GM18517 (cell line): ENCODE data around the gene RSRP1.
"Not testable (repeated sequence)": the region's sequence is repeated elsewhere in the genome, so short reads cannot be mapped to it uniquely, and the experiment has no call there.

Source experiments
- ATAC-seq: cut with Tn5 transposase; IDR thresholded peaks from one replicate; pipeline ENCODE4 v1.9.1; 2021; ENCODE audit warnings: mild to moderate bottlenecking, moderate library complexity; ENCODE audit not compliant: unreplicated experiment

The RSRP1 gene, protein sequence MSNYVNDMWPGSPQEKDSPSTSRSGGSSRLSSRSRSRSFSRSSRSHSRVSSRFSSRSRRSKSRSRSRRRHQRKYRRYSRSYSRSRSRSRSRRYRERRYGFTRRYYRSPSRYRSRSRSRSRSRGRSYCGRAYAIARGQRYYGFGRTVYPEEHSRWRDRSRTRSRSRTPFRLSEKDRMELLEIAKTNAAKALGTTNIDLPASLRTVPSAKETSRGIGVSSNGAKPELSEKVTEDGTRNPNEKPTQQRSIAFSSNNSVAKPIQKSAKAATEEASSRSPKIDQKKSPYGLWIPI

DNA sequence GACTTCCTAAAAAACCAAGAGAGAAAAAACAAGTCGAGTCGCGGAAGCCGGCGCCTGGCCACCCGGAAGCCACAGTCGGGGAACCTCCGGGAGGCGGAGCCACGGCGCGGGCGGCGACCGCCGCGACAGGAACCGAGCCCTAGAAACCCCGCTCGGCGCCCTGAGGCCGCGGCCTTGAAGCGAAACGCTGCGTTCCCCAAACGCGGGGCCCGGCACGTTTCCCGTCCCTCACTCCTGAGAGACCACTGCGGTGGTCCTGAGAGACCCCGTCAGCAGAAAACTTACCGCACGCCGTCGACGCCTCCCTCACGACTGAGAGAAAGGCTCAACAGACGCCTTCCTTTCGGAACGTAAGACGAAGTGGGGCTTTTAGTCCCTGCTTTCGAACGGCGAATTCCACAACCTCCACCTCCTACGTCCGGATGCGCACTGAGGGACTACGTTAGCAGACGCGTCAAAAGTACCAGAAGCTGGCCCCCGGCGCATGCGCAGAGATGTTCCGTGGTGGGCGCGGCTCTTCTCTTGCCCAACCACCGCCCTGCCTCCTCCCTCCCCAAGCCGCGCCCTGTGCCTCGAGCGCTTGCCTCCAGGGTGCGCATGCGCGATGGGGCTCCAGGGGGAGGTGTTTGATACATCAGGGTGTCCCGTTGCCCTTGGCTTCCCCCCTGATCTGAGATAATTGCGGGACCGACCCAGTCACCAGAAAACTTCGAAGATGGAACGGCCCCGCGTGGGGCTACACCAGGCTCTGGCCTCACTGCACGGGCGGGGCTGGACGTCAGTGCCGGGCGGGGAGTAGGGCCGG lies at the start of gene RSRP1:
Gene RSRP1, minus strand, starts transcription at position 431 of the 805 bp plus-strand sequence. CDS start 491 bp downstream, outside the sequence.
- peak; percentile 70 for ATAC-seq

DNA sequence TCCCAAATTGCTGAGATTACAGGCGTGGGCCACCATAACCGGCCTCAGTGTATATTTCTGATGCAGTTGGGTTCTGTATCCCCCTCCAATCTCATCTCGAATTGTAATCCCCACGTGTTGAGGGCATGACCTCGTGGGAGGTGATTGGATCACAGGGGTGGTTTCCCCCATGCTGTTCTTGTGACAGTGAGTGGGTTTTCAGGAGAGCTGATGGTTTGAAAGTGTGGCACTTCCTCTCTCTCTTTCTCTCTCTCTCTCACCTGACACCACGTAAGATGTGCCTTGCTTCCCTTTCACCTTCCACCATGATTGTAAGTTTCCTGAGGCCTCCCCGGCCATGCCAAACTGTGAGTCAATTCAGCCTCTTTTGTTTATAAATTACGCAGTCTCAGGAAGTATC lies 49.2 kb upstream of the RSRP1 start:
- ATAC-seq: not testable (repeated sequence)

DNA sequence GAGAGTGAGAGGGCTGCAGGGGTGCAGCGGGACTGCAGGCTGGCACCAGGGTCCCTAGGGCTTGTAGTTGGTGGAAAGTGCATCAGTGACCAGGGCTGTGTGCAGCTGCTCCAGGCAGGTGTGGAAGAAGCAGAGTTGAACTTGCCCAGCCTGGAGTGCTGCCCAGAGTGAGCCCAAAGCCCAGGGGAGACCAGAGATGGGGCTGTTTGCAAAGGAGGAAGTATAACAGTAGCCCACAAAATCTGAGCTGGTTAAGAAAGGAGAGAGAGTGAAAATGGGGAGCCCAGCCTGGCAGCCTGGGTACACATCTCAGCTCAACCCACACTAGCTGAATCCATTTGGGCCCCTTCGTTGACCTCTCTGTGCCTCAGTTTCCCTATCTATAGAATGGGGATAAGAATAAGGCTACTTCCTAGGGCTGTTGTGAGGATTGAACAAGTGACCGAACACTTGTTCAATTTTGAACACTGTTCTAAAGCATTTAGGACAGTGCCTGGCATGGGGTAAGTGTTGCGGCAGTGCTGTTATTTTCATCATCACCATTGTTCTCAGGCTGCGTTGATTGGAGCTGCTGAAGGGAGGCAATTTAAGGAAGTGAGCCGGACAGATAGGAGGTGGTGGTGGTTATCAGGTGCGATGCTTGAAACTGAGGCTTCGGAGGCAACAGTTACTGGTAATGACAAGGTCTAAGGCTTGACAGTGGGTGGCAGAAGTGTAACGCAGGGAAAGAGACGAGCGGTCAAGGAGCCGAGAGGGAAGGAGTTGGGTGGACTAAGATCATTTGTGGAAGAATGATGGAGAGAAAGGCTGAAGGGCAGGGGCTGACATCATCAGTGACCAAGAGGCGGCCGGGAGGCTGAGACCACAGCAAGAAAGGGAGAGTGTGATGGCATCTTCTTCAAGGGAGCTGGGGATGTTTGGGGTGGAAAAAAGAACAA lies 47.9 kb upstream of the RSRP1 start:
- not testable (repeated sequence) for ATAC-seq

DNA sequence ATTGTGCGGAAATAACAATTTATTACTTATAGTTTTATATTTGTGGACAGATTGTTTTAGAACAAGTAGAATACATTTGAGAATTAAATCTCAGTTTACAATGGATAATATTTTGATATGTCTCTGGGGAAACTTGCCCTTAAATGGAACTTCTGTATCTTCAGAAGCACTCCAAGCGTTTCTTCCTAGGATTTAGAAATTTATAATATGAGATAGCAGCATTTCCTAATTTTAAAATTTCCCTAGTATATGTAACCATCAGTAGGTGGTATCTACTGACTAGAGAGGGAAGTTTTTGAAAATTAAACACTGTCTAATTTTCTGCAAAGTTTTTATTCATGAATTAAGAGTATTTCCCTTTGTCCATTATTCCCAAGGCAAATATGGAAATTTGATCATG lies 46.2 kb upstream of the RSRP1 start:
- ATAC-seq: not testable (repeated sequence)

DNA sequence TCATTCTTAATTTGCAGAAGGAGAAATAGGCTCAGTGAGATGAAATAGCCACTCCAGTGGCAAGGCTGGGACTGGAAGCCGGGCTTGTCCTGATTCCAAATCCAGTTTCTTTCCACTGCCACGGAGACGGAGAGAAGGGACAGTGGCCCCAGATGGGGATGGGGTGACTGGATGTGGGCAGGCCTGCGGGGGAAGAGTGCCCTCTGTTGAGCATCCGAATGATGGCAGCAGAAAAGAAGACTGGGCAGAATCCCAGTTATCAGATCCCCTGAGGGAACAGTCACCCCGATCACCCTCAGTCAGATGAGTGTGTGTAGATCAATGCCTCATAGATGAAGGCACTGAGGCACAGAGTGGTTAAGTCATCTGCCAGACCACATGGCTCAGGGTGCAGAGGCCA lies 42.8 kb upstream of the RSRP1 start:
- ATAC-seq: not testable (repeated sequence)

DNA sequence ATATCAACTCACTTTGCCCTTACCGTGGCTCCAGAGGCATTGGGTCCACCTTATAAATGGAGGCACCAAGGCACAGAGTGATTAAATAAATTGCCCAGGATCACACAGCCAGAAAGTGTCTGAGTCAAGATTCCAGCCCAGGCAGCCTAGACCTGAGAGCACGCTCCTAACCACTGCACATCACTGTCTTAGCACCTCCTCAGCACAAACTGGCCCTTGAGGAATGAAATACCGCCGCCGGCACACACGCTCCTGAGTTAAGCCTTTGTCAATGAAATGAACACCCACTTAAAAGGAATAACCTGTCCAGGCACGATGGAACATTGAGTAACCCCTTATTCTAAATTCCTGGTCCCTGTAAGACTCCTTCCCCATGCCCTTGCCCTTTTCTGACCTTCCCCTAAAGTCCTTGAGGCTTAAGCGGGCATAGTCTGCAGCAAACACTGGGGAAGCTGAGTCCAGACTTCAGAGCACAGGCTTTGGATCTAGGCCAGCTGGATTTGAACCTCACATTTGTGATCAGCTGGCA lies 41.4 kb upstream of the RSRP1 start:
- ATAC-seq: not testable (repeated sequence)

DNA sequence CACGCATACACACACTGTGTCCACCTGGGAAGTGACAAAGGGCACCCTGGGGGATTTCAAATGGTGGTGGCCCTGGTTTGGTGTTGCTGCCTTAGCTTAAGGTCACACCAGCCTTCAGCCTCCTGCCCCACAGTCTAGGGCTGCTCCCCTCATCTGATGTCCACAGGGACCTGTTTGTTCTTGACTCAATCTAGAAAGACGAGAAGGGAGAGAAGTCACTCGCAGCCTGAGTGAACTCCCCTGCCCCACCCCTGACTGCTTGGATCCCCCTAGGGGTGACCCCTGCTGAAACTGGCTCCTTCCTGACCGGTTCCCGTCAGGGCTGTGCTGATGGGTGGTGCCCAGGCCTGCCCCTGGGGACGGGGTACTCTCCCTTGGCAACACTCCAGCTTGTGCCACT lies 39.9 kb upstream of the RSRP1 start:
- not testable (repeated sequence) for ATAC-seq

DNA sequence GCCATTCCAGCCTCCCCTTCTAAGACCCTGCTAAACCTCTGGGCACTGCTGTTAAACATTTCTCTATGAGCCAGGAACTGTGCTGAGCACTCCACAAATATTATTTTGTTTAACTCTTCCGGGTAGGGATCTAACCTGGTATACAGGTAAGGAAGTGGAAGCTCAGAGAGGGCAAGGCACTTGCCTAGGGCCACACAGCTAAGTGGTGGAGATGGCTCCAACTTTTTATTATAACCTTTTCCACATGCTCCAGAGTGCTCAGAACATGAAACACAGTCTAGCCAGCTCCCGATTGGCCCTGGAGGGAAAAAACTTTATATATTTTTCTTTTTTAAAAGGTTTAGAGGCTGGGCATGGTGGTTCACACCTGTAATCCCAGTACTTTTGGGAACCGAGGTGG lies 38.6 kb upstream of the RSRP1 start:
- not testable (repeated sequence) for ATAC-seq

DNA sequence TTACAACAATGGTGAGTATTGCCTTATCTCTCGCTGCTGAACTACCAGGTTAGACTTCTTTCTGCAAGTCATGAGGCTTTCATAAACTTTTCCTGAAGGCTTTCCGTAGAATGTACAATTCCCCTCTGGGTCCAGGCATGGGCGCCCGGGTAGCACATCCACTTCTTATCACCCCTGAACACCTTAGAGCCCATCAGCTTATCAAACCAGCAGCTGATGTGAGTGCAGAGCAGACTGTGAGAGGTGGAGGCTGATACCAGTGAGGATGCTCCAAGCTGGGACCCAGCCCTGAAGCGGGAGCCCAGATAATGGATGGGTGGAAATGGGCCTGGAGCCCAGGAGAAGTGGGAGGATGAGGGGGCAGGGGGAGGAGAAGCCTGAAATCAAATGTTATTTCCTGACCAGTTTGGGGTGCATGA lies 32.4 kb upstream of the RSRP1 start:
- ATAC-seq: not testable (repeated sequence)

DNA sequence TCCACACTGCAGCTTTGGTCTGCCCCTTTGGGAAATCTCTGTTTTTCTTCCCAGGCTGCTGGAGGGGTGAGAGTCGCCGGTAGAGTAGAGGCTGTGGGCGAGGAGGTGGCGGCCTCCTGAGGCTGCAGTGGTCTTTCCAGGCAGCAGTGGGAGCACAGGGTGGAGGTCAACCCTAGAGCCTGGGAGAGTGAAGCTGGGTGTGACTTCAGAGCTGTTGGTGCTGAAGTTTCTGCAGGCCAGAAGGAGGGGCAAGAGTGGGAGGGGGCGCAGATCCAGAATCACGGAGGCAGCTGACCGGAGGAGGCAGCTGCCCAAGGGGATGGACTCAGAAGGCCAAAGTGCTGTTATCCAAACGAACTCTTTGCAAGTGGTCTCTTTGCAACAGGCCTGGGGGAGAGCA lies 31.5 kb upstream of the RSRP1 start:
- not testable (repeated sequence) for ATAC-seq

DNA sequence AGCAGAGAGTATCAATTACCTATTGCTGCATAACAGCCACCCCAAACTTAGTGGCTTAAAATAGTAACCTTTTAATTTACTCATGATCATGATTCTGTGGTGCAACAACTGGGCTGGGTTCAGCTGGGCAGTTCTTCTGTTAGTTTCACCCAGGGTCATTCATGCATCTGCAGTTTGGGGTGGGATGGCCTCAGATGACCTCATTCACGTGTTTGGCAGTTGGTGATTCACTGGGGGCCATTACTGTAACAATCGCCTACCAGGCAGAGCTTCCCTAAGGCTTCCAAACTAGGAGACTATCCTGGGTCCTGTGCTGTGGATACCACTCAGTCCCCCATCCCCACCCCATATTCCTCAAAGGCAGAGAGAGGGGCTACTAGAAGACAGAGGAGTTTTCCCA lies 31.1 kb upstream of the RSRP1 start:
- ATAC-seq: not testable (repeated sequence)

DNA sequence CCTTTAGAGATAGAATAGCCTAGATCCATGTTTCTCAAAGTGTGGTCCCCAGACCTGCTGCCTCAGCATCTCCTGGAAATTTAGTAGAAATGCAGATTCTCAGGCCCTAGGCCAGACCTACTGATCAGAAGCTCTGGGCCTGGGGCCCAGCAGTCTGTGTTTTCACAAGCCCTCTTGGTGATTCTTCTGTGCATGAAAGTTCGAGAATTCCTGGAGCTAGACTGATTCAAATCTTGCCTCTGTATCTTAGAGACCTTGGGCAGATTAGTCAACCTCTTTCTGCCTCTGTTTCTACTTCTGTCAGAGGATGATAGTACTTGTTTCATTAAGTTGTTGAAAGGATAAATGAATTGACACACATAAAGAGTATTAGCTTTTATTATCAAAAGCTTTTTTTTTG lies 30.0 kb upstream of the RSRP1 start:
- ATAC-seq: not testable (repeated sequence)

DNA sequence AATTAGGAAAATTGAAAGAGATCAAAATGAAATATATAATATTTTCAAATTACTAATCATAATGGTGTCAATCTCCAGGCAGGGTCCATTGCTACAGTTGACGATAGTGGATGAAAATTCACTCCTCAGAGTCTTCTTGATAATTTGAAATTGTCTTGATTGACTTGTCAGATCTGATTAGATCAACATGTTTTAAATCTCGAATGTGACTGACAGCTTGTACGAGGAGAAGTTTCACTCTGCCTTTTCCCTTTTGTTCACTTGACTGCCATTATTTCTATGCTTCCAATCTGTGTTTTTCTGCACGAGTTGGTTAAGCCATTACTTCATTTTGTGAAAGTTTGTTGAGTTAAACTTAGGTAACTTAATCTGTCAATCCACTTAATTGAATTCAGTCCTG lies 28.4 kb upstream of the RSRP1 start:
- ATAC-seq: not testable (repeated sequence)

DNA sequence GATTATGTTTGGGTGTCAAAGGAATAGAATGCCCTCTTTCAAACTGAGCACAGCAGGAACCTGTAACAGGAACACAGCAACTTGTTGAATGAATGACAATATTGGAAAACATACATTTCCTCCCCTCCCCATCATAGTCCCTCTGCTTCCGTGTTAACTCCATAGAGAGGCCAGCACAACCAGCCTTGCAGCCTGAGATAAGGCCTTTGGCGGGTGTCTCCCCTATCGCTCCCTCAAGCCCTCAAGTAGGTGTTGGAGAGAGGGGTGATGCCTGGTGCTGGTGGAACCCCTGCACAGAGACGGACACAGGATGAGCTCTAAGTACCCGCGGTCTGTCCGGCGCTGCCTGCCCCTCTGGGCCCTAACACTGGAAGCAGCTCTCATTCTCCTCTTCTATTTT lies 25.0 kb upstream of the RSRP1 start, which contains the start of gene RHD:
Gene RHD, plus strand, starts transcription at position 272 of the 400 bp plus-strand sequence. Its CDS starts 39 bp downstream, at position 311.
- not testable (repeated sequence) for ATAC-seq

DNA sequence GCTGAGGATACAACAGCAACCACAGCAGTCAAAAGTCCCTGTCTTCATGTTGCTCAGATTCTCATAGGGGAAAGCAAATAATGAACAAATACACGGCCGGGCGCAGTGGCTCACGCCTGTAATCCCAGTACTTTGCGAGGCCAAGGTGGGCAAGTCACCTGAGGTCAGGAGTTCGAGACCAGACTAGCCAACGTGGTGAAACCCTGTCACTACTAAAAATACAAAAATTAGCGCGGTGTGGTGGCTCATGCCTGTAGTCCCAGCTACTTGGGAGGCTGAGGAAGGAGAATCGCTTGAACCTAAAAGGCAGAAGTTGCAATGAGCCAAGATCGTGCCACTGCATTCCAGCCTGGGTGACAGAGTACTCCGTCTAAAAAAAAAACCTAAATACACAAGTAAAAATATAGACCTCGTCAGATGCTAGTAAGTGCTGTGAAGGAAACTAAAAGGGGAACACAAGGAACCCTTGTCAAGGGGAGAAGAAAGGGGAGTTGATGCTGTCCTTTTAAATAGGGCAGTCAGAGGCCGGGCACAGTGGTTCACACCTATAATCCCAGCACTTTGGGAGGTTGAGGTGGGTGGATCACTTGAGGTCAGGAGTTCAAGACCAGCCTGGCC lies 21.0 kb upstream of the RSRP1 start:
- not testable (repeated sequence) for ATAC-seq

DNA sequence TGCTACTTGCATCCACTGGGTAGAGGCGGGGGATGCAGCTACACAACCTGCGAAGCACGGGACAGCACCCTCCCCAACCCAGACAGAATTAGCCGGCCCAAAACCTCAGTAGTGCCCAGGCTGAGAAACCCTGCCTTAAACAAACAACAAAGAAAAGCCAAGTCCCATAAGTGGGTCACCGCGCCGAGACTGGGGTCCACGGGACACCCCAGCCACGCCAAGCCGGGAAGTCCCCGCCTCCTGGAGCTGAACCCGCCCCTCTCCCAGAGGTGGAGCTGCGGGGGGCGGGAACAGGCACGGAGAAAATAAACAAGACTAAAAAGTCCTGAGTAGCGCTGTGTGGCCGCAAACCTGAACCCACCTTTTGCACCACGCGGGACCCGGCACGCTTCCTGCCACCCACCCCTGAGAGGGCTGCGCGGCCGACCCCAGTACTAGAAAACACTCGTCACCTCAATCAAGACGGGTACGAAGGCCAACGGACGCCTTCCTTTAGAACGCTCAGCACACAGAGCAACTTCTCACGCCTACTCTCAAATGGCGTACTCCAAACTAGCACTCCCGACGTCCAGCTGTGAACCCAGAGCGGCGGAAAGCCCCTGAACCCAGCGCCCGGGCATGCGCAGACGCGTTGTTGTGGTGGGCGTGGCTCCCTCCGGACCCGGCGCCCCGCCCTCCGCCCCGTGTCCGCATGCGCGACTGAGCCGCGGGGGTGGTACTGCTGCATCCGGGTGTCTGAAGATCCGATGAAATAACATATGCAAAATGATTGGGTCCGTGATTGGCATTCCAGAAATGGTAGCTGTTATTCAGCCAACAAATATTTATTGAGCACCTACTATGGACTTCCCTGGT lies 20.3 kb upstream of the RSRP1 start:
- peak; percentile 71 for ATAC-seq

DNA sequence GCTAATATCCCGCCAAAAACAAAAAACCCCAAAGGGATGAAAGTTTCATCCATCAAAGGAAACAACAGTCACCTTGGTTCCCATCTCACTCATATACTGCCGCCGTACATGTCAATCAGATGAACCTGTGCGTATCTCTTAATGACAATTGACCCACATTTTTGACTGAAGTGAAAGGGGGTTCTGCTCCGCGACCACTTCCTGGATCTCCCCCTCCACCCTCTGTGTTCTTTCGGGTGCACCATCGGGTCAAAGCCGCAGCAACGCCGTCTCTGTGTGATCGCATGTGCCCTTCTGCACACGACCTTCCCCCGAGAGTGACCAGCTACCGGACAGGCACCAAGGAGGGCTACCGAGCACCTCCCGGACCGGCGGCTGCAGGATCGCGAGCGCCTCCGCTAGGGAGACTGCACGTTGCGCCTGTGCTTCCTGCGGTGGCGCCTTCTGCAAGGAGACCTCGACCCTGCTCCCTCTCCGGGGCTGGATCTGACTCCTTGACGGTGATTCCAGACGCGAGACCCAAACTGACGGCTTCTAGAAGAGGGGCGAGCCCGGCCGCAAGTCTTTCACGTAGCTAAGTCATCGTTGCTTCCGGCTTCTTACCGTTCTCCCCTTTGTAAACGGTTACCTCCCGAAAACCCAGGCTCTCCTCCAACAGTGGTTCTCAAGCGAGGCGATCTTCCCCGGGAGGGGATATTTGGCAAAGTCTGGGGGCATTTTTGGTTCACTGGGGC lies 19.5 kb upstream of the RSRP1 start:
- peak; percentile 15 for ATAC-seq

DNA sequence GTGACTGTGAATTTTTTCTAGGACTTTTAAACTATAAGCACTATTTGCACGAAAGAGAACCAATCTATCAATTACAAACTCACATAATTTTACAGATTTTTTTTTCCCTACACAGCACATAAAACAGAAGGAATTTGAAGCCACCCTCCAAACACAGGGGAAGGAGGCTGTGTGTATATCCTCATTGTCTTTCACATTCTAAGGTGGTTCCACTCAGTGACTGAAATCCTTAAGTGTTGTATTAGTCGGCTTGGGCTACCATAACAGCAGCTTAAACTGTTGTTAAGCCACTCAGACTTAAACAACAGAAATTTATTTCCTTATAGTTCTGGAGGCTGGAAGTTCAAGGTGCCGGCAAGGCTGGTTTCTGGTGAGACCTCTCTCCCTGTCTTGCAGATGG lies 13.1 kb upstream of the RSRP1 start:
- not testable (repeated sequence) for ATAC-seq
